Keratinocyte (primary cell): Measurements from ENCODE around the gene UNK.

Source experiments
- CTCF ChIP-seq, 3 experiments: IDR thresholded peaks in 1 of 3; conservative IDR thresholded peaks in 1 of 3; optimal IDR thresholded peaks in 1 of 3; 2 replicates in 2 of 3; 3 replicates in 1 of 3; pipeline versions ENCODE3 to v1.5.1; 2011; ENCODE audit warnings: low read length in 3 of 3, mild to moderate bottlenecking in 3 of 3, moderate library complexity in 2 of 3, control low read depth in 1 of 3, inconsistent platforms in 1 of 3; ENCODE audit not compliant: insufficient read depth in 2 of 3; ENCODE audit errors: extremely low read depth in 1 of 3
- EZH2 ChIP-seq: IDR thresholded peaks from one replicate; pipeline ENCODE4 v1.6.1; 2012; ENCODE audit warnings: inconsistent platforms, mild to moderate bottlenecking, low read length, moderate library complexity

DNA sequence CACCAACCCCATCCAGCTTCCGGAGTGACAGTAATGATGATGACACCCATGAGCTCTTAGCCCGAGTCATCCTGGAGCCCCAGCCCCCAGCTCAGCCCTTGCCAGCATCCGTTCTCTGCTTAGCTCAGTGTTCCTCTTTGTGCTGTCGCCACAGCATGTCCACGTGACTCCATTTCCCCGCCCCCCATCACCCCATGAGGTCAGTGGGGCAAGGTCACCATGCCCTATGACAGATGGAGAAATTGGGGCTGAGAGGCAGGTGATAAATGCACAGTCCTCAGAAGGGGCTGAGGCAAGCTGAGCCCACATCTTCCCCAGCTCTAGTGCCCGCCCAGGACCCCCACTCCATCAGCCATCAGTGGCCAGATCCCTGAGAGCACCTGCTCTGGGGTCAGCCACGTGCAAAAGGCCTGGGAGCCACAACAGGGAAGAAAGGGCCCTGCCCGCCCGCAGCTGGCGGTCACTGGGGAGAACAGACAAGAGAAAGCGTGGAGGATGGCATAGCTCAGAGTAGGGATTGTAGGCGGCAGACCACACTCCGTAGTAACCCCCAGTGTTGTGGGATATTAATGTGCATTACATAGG lies 46.3 kb upstream of the UNK start:
- TF ChIP-seq CTCF (optimal IDR thresholded peaks at IDR 0.05 in 1 of 3, IDR thresholded peaks at IDR 0.05 in 1 of 3, conservative IDR thresholded peaks at IDR 0.05 in 1 of 3; ENCODE audit: extremely low read depth in 1 of 3, insufficient read depth in 2 of 3, low read length in 3 of 3), result no peak
- no peak for TF ChIP-seq EZH2
